NOMO-1 (cell line): ENCODE data around the gene FAM219A.

Experiments used
- DNase-seq, 2 experiments: peaks; one replicate each; lab custom pipeline; 2025; ENCODE audit not compliant: unreplicated experiment in 2 of 2; lab: John Stamatoyannopoulos, UW

The FAM219A gene

GRCh38 chr9:34458013-34458958 is at the start of gene FAM219A, which contains the start of gene DNAI1:
Gene FAM219A (minus strand): TSS chr9:34458570. CDS start chr9:34458263, 307 bp downstream.
Gene DNAI1 (plus strand): TSS chr9:34458805. CDS start chr9:34459006, 201 bp downstream.
- peak; percentile 99 for DNase-seq

GRCh38 chr9:34507966-34508365 is 49.6 kb upstream of the FAM219A start:
- peak in 1 of 2 experiments; percentile 57 for DNase-seq

DNA sequence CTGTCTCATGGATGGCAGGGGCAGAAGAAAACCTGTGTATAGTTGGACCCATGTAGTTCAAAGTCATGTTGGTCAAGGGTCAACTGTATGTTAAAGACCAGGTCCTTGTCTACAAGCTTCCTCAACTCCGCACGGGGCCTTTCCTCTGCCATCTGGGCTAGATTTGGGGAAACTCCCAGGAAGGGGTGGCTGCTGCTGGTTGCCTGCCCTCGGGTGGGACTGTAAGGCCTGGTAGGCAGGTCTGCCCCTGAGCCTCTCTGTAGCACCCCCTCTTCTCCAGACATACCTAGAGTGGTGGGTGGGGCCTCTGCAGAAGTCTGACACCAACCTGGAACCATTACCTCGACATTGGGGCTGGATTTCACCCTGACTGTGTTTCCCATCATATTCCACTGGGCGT is 49.2 kb upstream of the FAM219A start:
- DNase-seq = no peak

DNA sequence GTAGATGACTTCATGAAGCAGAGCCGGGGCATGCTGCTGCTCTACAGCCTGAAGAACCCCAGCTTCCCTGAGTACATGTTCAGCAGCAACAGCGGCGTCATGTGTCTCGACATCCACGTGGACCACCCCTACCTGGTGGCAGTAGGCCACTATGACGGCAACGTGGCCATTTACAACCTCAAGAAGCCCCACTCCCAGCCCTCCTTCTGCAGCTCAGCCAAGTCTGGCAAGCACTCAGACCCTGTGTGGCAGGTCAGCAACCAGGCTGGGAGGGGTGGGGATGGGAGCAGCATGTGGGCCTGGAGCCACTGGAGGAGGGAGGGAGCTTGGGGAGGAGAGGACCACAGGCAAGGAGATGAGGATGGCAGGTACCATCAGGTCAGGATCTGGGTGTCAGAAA is 48.3 kb upstream of the FAM219A start:
- DNase-seq = no peak

GRCh38 chr9:34505370-34506120 is 47.2 kb upstream of the FAM219A start:
- no peak for DNase-seq

DNA sequence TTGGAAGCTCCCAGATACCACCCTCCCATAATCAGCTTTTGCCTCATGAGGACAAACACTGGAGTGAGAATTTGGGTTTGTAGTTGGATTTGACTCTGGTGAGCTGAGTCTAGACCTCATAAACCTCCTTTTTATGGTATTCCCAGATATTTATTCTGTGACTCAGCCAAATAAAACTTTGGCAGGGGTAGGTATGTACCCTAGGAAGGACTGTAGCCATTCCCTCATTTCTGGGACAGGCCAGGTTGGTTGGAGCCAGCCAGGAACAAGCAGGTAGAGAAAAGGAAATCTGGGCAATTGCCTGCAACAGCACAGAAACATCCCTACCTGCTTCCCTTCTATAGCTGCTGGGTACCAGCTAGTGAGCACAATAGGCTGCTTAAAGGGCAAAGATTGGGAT is 45.0 kb upstream of the FAM219A start:
- DNase-seq = no peak

DNA sequence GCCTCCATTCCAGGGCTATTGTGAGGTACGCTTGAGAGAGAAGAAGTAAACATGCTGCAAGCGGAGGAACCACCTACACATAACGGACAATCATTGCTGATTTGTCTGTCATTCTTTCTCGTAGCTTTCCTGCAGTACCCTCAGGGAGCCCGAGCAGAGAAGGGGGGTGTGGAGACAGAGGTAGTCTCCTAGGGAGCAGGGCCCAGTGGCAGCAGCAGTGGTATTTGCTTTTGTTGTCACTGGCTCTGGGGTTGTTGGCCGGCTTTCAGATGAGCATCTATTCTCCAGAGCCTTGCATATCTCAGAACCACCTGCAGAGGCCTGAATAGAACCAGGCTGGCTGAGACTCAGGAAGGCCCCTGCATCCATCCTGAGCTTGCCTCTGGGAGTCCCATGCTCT is 44.5 kb upstream of the FAM219A start:
- no peak for DNase-seq

GRCh38 chr9:34502471-34502870 is 44.1 kb upstream of the FAM219A start:
- no peak for DNase-seq

DNA sequence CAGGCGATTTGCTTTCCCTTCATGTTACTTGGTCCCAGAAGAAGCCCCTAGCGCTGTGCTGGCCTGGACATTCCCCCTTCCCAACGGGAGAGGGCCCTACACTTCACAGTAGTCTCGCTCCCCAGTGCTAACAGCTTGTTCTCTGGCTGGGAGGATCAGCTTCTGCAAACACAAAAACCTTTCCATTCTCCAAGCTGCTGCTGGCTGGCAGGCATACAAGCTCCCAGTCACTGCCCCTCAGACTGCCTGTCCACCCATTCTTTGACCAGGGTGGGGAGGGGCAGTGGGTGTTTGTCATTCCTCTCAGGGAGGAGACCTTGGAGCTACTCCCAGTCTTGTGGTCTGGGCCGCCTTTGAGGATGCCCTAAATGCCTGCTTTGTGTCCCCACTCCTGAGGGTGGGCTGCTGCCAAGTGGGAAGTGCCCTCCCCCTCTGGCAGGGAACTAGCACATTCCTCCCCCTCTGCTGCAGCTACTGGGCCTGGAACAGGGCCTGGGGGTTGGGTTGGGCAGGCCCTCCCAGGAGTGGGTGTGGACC is 43.6 kb upstream of the FAM219A start:
- no peak for DNase-seq

GRCh38 chr9:34501372-34501771 is 43.0 kb upstream of the FAM219A start:
- DNase-seq = no peak

DNA sequence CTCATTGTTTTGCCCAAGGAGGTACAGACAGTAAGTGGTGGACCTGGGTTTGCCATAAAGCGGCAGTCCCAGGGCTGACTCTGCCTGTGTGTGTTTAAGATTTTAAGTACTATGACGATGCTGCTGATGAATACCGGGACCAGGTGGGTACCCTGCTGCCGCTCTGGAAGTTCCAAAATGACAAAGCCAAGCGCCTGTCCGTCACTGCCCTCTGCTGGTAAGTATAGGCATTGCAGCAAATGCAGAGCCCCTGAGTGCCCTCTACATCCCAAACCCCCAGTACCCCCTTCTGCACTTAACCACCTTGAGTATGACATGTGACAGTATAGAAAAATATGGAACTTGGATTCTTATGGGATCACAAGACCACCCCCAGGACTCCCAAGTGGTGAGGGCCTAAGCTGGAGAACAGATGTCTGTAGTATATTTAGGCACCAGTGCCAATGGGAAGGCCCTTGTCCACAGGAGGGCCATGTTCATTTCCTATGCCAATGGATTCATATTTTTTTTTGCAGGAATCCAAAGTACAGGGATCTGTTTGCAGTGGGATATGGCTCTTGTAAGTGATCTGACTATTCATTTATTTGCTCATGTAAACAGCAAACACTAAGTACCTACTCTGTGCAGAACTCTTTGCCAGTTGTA is 42.4 kb upstream of the FAM219A start:
- DNase-seq = peak; percentile 38 to 60

DNA sequence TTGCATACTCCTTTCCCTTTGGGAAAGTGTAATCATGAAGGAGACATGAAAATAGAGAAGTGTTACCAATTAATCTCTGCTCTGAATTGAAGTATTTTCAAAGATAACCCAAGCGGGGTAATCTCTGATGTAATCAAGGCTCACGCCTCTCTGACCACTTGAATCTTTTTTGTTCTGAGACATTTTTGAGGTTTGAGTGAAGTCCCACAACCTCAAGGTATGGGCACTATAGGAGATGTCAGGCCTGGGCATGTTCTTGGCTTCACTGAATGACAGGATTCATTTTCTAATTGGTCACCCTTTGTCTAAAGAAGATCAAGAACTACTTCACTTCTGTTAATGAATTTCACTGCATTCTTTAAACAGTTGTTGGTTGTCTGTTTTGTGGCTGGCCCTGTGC is 40.7 kb upstream of the FAM219A start:
- DNase-seq = no peak

- DNase-seq = no peak
These were observed 40.2 kb upstream of the FAM219A start for GRCh38 chr9:34498553-34498952.

DNA sequence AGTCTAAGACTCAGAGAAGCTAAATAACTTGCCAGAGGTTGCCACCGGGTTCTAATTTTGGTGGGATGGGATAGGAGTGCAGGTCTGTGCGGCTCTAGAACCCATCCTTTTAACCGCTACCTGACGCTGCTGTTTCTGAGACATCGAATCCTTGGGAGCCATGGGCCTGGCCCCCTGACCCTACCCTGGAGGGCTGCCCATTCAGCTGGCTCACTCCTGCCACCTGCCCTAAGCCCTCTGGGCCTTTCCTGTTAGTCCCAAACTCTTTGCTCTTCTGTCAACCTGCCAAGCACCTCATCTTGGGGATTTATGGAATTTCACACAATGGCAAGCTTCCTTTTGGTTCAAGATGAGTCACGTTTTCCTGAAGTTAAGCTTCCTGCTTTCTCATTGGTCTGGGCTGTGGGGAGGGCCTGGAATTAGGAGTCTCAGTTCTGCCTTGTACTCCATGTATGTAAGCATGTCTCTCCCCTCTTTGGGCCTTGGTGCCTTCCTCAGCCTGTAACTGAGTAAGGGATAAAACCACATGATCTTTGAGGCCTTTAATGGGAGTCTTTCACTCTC is 37.9 kb upstream of the FAM219A start:
- no peak for DNase-seq

- DNase-seq = peak; percentile 38 to 64
These were observed 35.7 kb upstream of the FAM219A start for GRCh38 chr9:34493972-34494535.

GRCh38 chr9:34492051-34492450 is 33.7 kb upstream of the FAM219A start:
- no peak for DNase-seq

DNA sequence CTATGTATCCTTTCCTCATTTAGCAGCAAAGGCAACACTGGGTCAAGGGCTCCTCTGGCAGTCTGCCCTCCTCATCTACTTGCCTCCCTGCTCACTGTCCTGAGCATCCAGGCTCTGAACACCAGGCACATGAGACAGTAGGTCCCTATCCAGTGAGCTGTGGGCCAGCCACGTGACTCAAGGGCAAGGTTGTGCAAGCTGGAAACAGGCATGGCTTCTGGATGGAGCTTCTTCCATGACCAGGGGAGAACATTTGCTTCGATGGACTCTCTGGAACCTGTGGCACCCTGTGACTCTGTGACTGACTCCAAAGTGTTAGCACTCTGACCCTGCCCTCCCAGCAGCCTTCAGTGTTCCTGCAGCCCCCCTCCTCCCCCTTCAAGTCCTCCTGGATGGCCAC is 33.2 kb upstream of the FAM219A start:
- no peak for DNase-seq

- no peak for DNase-seq
These were observed 32.4 kb upstream of the FAM219A start for GRCh38 chr9:34490760-34491159.

DNA sequence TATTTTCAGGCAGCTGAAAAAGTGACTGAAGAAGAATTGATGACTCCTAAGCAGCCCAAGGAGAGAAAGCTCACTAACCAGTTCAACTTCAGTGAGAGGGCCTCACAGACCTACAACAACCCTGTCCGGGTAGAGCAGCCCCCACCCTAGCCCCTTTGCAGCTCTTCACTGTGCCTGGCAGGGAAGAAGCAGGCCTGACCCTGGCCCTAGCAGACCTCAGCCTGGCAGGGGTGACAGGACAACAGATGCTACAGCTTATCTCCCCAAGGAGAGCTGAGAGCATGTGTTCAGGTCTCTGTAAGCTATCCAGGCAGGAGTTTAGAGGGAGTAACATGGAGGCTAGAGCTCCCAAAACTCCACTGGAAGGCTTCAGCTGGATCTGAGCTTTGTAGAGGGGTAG is 32.0 kb upstream of the FAM219A start:
- no peak for DNase-seq

- no peak for DNase-seq
These were observed 28.2 kb upstream of the FAM219A start for GRCh38 chr9:34486572-34486971.
